Panc1 (cell line): ENCODE data around the gene EIF4E. TPM values are rescaled to one million over a fixed set of nuclear protein-coding genes. Genes with fewer than 3 reads are reported as not detected.

Experiments
- ATAC-seq: fragments of 200-7000 bp; cut with Tn5 transposase; 2 replicates; pipeline ENCODE4 v1.9.1; 2020; ENCODE audit warnings: mild to moderate bottlenecking, moderate library complexity
- BruUV-seq: library from RNA; stranded (reverse); fragments of 400-500 nt; replicated peaks from 2 replicates; lab custom pipeline; 2021; lab: Mats Ljungman, UMichigan
- CTCF ChIA-PET: fragments of 300-600 bp; sonication (Branson Sonifier 250); formaldehyde crosslinking; loops from one replicate; lab custom pipeline; 2022; ENCODE audit warnings: antibody characterized with exemption; lab: Charles Lee
- POLR2A ChIA-PET: fragments of 300-600 bp; sonication (Branson Sonifier 250); formaldehyde crosslinking; loops from one replicate; lab custom pipeline; 2022; ENCODE audit warnings: antibody characterized with exemption; lab: Charles Lee
- DNase-seq: peaks from one replicate; pipeline ENCODE4 v3.0.0-alpha.2; 2010; ENCODE audit warnings: low read depth, low spot score
- H3K27ac ChIP-seq: 2 replicates; pipeline ENCODE4 v1.5.1; 2011; ENCODE audit warnings: mild to moderate bottlenecking, low read length, inconsistent platforms
- H3K27me3 ChIP-seq: fragments of 200-500 bp; sonication (Bioruptor generic); 2 replicates; pipeline ENCODE4 v1.6.0; 2014; ENCODE audit warnings: low read length, inconsistent platforms; ENCODE audit not compliant: control insufficient read depth, insufficient read depth
- H3K36me3 ChIP-seq: fragments of 200-500 bp; sonication (Bioruptor generic); 2 replicates; pipeline ENCODE4 v1.5.1; 2014; ENCODE audit warnings: inconsistent platforms, mild to moderate bottlenecking, low read length, moderate library complexity; ENCODE audit not compliant: control insufficient read depth, insufficient read depth
- H3K4me1 ChIP-seq: 2 replicates; pipeline ENCODE4 v1.5.1; 2011; ENCODE audit warnings: inconsistent platforms, mild to moderate bottlenecking, low read length, moderate library complexity; ENCODE audit not compliant: control insufficient read depth, insufficient read depth
- H3K4me3 ChIP-seq, 2 experiments: 2 replicates each; pipeline ENCODE4 v1.5.1; 2011 to 2012; ENCODE audit warnings: low read depth in 2 of 2, low read length in 2 of 2, mild to moderate bottlenecking in 2 of 2, inconsistent platforms in 1 of 2, moderate library complexity in 1 of 2
- H3K9me3 ChIP-seq: fragments of 200-500 bp; sonication (Bioruptor generic); 2 replicates; pipeline ENCODE4 v1.5.1; 2014; ENCODE audit warnings: low read depth, mild to moderate bottlenecking, inconsistent platforms, low read length, moderate library complexity; ENCODE audit not compliant: control insufficient read depth, insufficient read depth
- POLR2AphosphoS5 ChIP-seq: IDR thresholded peaks from 2 replicates; pipeline ENCODE4 v1.6.1; 2012; ENCODE audit warnings: mild to moderate bottlenecking, low read depth, low read length, moderate library complexity
- REST ChIP-seq, 2 experiments: IDR thresholded peaks; 2 replicates each; pipeline ENCODE4 v1.6.1; 2011 to 2012; ENCODE audit warnings: low read depth in 2 of 2, control low read depth in 1 of 2, low read length in 1 of 2, mild to moderate bottlenecking in 1 of 2, moderate library complexity in 1 of 2; ENCODE audit not compliant: insufficient read depth in 1 of 2
- SIN3A ChIP-seq: IDR thresholded peaks from 2 replicates; pipeline ENCODE4 v1.6.1; 2012; ENCODE audit warnings: low read depth, mild to moderate bottlenecking, low read length, moderate library complexity, borderline replicate concordance; ENCODE audit not compliant: insufficient read depth
- TCF7L2 ChIP-seq: IDR thresholded peaks from 2 replicates; pipeline ENCODE4 v1.6.1; 2011; ENCODE audit warnings: mild to moderate bottlenecking, low read depth, low read length, inconsistent platforms
- in situ Hi-C: cut with HindIII; loops from 2 replicates; pipeline ENCODE4 v1.10.0; 2016; ENCODE audit warnings: low sequenced_read_pairs, low pct_unique_long_range_greater_than_20kb
- intact Hi-C: fragments of 100-400 bp; cut with micrococcal nuclease; formaldehyde crosslinking; loops from one replicate; pipeline ENCODE4 v1.10.0; 2022; ENCODE audit not compliant: unreplicated experiment
- total RNA-seq: library from RNA; stranded (reverse); gene quantifications from one replicate; pipeline ENCODE4 v1.2.1, GENCODE V29; 2021; ENCODE audit not compliant: unreplicated experiment
- TF ChIP-seq, protein P1 (sequence below): fragments of 450-650 bp; IDR thresholded peaks from 2 replicates; pipeline ENCODE4 v1.5.1; 2017; ENCODE audit warnings: mild to moderate bottlenecking

EIF4E gene
- total RNA-seq, 1 experiment from 2014 or later: 89.7 TPM

- in situ Hi-C loops (no loop called here), intact Hi-C loops (no loop called here)
- Histone ChIP-seq H3K27ac (peak overlapping the region; percentile 17; the same call in 1 of the 2 replicates), H3K9me3 (no peaks in the 10 kb centered on the region), H3K27me3 (no peaks in the 10 kb centered on the region), H3K36me3 (no peaks in the 10 kb centered on the region), H3K4me3 (no peak overlapping the region), H3K4me1 (no peaks in the 10 kb centered on the region)
- ATAC-seq (no peak), DNase-seq (no peak)
- TF ChIP-seq, protein P1, sequence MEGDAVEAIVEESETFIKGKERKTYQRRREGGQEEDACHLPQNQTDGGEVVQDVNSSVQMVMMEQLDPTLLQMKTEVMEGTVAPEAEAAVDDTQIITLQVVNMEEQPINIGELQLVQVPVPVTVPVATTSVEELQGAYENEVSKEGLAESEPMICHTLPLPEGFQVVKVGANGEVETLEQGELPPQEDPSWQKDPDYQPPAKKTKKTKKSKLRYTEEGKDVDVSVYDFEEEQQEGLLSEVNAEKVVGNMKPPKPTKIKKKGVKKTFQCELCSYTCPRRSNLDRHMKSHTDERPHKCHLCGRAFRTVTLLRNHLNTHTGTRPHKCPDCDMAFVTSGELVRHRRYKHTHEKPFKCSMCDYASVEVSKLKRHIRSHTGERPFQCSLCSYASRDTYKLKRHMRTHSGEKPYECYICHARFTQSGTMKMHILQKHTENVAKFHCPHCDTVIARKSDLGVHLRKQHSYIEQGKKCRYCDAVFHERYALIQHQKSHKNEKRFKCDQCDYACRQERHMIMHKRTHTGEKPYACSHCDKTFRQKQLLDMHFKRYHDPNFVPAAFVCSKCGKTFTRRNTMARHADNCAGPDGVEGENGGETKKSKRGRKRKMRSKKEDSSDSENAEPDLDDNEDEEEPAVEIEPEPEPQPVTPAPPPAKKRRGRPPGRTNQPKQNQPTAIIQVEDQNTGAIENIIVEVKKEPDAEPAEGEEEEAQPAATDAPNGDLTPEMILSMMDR: no peak
- no peak for TF ChIP-seq TCF7L2
- TF ChIP-seq POLR2AphosphoS5: no peak
- TF ChIP-seq SIN3A: no peak
- no peak for TF ChIP-seq REST (IDR thresholded peaks at IDR 0.05; ENCODE audit: insufficient read depth in 1 of 2, low read depth in 2 of 2, low read length in 1 of 2)
- POLR2A ChIA-PET: no interaction called here
- CTCF ChIA-PET: no interaction called here
- BruUV-seq: no TSS peak
Observed at GRCh38 chr4:98862371-98862770, 66.6 kb downstream of the EIF4E start.

DNA sequence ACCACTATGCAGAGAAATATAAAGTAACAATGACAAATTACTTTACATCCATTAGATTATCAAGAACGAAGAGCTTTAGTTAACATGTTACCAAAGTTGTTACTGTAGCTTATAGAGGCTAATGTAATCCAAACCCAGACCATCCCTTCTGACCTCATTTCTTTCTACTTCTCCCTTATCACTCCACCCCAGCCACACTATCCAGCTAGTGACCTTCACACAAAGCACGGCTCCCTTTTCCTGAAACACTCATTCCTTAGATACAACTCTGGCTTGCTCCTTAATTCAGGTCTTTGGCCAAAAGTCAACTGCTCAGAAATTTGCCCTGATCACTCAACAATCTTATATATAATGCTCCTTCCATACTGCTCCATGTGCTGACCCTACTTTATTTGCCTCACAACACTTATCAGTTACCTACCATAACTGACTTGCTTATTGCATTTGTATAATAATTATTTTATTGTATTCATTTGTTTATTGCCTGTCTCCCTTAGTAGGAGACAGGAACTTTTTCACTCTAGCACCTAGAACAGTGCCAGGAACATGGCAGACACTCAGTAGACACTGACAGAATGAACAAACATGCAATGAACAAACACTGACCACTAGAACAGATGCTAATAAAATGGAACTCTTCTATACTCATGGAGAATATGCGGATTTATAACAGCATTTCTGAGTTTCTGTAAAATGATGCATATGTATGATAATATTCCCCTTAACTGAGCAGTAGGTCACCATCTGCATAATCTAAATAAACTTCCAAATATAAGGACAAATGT is 67.6 kb downstream of the EIF4E start:
- intact Hi-C loops (no loop called here), in situ Hi-C loops (no loop called here)
- no peak for ATAC-seq
- H3K4me1 ChIP-seq: no peaks in the 10 kb centered on the region
- TF ChIP-seq SIN3A: no peak
- TF ChIP-seq REST (IDR thresholded peaks at IDR 0.05; ENCODE audit: insufficient read depth in 1 of 2, low read depth in 2 of 2, low read length in 1 of 2): no peak
- TF ChIP-seq TCF7L2: no peak
- no peak for TF ChIP-seq POLR2AphosphoS5
- TF ChIP-seq, protein P1: no peak
- H3K4me3 ChIP-seq: no peak overlapping the region
- no TSS peak for BruUV-seq
- no peak for DNase-seq
- ChIA-PET POLR2A (no interaction called here), CTCF (interaction anchor here (0.6 kb wide), 1 partner anchor 1235 kb away, joined by 3 read pairs; no protein-coding TSS in a partner anchor)
- H3K36me3 ChIP-seq: no peaks in the 10 kb centered on the region
- H3K9me3 ChIP-seq: no peaks in the 10 kb centered on the region
- H3K27me3 ChIP-seq: no peaks in the 10 kb centered on the region
- no peak overlapping the region; the same call in 1 of the 2 replicates for H3K27ac ChIP-seq
